Astrocyte of the hippocampus (primary cell): Measurements from ENCODE around the gene PCLO.

Experiments used
- DNase-seq: peaks from one replicate; pipeline ENCODE4 v3.0.0; 2011; ENCODE audit warnings: low read depth, low spot score

PCLO gene

GRCh38 chr7:83162402-83163256, at the start of gene PCLO:
Gene PCLO, minus strand, starts transcription at chr7:83162884. Its CDS starts 292 bp downstream, at chr7:83162592.
- DNase-seq = peak; percentile 94

- DNase-seq = no peak
These were observed 49.0 kb upstream of the PCLO start for GRCh38 chr7:83211685-83212084.

GRCh38 chr7:83210479-83210878, 47.8 kb upstream of the PCLO start:
- DNase-seq = peak; percentile 22

- DNase-seq = no peak
These were observed 42.0 kb upstream of the PCLO start for GRCh38 chr7:83204715-83205114.

GRCh38 chr7:83201355-83201754, 38.7 kb upstream of the PCLO start:
- DNase-seq = no peak

GRCh38 chr7:83190659-83191389, 28.1 kb upstream of the PCLO start:
- DNase-seq = no peak

GRCh38 chr7:83178796-83179195, 16.1 kb upstream of the PCLO start:
- DNase-seq = peak; percentile 49

- peak; percentile 90 for DNase-seq
These were observed 15.4 kb upstream of the PCLO start for GRCh38 chr7:83178066-83178465.

- no peak for DNase-seq
These were observed 11.0 kb upstream of the PCLO start for GRCh38 chr7:83173664-83174063.

- no peak for DNase-seq
These were observed 4.1 kb upstream of the PCLO start for GRCh38 chr7:83166781-83167180.

- no peak for DNase-seq
These were observed 734 bp downstream of the PCLO start for GRCh38 chr7:83161899-83162401.

- peak; percentile 18 for DNase-seq
These were observed 1.5 kb downstream of the PCLO start for GRCh38 chr7:83161186-83161585.

- no peak for DNase-seq
These were observed 3.0 kb downstream of the PCLO start for GRCh38 chr7:83159731-83160130.

GRCh38 chr7:83156006-83156405, 6.7 kb downstream of the PCLO start:
- no peak for DNase-seq

- DNase-seq = no peak
These were observed 7.3 kb downstream of the PCLO start for GRCh38 chr7:83155407-83155806.

GRCh38 chr7:83153419-83153818, 9.3 kb downstream of the PCLO start:
- DNase-seq = no peak

- no peak for DNase-seq
These were observed 12.4 kb downstream of the PCLO start for GRCh38 chr7:83150310-83150709.

GRCh38 chr7:83149466-83149865, 13.2 kb downstream of the PCLO start:
- peak; percentile 39 for DNase-seq

GRCh38 chr7:83148776-83149175, 13.9 kb downstream of the PCLO start:
- DNase-seq = peak; percentile 34

- no peak for DNase-seq
These were observed 19.6 kb downstream of the PCLO start for GRCh38 chr7:83143107-83143506.

- no peak for DNase-seq
These were observed 20.3 kb downstream of the PCLO start for GRCh38 chr7:83142365-83142764.

- no peak for DNase-seq
These were observed 20.8 kb downstream of the PCLO start for GRCh38 chr7:83141927-83142326.
